GM04504 (cell line): Measurements from ENCODE around the gene CABLES1.

Source experiments
- DNase-seq: peaks from one replicate; pipeline ENCODE4 v3.0.0-alpha.2; 2012; ENCODE audit warnings: low read depth

The CABLES1 gene

DNA sequence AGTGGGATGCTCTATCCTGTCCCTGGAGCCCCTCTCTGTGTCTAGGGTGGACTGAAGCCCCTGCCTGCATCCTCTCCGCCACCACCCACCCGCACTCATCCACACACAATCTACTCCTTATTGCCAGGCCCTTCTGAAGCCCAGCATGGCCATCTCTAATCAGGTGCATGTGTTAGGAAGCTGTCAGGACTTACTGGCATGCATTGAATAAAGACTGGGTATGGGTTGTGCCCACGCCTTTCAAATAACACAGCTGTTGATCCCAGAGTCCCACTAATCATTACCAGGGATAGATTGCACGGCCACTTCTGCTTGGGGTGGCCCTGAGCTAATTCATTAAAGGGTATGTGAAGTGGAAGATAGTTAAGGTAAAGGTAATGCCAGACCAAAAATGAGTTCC lies 88.4 kb downstream of the CABLES1 start:
- no peak for DNase-seq

DNA sequence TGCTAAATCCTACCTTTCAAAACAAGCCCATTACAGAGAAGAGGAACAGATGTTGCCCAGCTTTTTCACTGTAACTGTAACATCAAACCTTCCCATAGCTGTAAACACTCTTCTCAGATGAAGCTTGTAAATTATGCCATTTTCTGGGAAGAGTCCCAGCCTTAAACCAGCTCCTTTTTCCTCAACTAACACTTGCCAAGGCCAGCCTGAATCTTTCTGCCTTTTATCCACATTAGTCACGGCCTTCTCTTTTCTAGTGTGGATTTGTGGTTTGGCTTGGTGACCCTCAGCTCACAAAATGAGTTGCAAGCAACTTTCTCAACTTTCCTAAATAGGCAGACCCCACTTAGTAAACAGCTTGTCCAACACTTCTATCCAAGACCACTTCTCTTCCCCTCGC lies 90.2 kb downstream of the CABLES1 start:
- peak; percentile 97 for DNase-seq

DNA sequence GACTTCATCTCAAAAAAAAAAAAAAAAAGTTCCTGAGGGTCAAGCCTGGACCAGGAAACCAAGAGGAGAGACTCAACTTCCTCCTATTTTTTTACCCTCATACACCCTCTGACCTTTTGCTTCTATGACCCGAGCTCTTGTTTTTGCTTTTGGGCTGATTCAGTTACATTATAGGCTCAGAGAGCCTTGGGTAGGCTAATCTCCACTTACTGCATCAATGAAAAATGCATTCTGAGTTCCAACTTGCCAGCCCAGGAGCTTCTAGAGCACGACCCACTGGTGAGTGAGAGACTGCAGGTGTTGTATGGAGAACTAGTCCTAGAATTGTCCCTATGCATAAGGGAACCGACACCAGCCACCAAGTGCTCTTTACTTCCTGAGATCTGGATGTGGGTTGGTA lies 91.1 kb downstream of the CABLES1 start:
- DNase-seq, result no peak

DNA sequence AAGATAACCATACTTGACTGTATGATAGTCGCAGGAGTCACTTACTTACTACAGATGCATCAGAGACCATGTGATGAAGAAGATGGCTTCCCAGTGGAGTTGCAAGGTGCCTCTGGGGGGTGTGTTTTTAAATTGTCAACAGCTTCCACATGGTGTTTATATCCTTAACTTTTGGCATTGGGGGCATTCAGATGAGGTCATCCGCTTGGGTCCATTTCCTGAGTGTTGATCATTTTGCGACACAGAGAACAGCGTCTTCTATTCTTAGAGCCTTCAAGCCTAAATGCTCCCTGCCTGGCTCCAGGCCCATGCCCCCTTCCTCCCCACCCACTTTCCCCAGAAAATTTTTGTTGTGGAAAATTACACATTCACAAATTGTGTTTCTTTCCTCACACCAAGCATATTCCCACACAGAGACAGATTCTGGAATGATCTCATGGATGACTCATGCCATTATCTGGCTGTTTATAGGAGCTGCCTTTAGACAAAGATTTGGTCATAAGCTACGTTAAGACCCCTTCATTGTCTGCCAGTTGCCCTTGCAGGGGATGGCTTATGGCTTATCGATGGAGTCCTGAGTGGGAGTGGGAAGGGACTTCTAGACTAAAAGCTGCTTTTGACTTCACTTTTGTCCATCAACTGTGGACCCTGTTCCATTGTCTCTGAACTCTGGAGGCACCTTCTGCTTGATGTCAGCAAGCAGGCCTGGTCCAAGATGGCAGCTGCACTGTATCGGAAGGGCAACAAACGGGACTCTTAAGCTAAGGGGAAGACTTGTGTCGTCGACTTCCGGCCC lies 91.8 kb downstream of the CABLES1 start:
- peak; percentile 58 for DNase-seq

DNA sequence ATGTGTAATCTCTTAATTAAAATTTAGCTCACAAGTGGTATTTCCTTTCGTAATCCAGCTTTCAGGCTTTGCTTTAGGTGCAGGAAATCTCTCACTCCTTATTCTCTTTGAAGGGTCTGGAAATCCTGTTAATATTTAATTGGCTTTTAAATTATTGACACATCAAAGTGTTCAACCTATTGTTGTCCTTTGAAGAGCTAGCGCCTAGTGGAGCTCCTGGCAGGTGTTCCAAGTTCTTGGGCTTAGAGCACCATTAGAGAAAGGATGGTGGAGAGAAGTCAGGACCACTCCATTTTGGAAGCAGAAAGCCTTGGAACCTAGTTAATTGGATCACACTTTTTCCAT lies 92.4 kb downstream of the CABLES1 start:
- no peak for DNase-seq

DNA sequence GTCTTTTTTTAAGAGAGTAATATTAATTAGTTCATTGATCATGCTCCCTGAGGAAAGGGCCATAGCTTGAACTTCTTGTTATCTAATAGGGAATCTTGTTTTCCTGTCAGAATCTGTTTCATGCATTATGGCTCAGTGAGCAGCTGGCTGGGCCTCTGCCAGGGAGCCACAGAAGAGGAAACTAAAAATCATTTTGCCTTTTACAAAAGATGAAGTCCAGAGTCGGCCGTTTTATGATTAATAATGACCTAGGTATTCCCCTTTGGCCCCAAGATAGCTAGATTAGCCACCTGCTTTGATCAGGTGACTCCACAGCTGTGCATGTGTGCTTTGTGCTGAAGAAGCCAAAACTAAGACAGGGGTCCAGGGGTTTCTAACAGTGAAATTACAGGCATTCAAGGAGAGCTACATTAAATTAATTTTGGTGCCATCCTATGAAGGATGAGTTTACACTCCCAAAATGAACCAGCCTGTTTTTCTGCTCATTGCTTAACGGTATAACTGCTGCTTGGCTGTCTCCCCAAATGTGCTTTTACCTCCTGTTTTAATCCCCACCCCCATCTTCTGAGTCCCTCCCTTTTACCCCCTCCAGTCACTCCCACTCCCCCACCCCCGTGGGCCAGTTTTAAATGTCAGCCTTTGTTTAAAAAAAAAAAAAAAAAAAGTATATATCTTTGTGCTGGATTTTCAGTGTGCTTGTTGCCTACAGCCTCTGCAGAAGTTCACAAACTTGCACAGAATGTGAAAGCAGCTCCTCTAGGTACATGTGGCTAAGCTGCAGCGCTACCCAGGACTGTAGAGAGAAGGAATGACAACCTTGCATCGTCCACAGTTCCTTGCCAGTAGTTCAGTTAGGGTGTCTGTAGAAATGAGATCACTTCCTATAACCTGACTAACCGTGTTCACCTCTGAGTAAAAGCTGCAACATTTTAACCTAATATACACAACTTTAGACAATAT lies 93.1 kb downstream of the CABLES1 start:
- no peak for DNase-seq

DNA sequence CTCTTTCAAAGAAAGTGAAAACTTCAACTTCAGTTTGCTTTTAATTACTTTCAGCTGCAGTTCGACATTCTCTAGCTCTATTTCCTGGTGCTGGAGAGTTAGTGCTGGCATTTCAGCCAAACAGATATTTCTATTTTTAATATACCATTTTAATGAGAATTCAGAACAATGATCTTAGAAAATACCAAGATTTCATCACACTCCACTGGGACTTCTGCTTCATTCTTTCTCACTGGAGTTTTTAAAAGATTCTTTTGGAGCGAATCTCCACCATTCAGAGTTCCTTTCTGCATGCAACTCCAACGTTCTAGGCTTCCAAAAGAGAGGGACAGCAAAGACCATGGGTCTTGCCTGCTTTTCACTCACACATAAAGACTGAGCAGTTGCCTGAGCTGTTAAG lies 94.2 kb downstream of the CABLES1 start:
- peak; percentile 37 for DNase-seq

DNA sequence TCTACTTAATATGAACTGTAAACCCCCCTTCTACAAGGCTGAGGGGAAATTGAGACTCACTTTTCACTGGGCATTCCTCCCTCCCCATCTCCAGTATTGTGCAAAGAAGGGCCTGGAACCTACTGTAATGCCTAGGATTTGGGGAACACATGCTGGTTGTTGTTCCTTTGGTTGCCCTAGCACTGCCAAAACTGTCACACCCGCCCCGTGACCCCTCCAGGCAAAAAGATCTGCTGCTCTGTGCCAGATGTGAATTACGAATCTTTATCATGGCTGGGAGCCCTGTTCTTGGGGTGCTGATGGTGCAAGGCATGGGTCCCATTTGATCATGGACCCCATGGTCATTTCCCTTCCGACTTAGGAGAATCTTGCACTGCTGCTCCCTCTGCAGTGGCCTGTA lies 95.4 kb downstream of the CABLES1 start:
- no peak for DNase-seq

DNA sequence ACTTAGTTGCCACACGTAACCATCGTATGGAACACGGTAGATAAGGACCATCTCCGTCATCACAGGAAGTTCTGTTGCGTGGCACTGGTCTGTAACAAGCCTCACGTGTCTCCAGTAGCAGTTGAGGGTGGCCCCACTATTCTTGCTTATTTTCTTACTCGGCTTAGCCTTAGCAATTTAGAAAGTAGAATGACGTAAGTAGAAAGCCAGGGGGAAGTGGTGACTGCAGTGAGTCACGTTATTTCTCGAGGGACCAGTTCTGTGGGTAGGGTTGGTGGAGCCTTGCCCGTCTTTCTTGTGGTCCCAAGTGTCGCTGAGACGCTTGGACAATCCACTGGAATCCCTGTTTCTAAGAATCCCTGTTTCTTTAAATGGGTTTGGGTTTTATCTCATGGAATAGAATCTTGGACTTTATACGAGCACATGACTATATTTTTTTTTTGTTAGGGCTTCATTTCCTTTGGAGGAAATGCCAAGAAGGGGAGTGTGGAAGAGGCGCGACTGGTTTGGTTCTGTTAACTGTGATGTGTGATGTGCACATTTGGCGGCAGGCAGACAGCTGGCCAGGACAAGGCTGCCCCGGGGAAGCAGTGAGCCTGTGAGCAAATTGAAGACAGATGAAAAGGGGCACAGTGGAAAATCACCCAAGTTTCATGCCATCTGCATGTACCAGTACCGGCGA lies 96.2 kb downstream of the CABLES1 start:
- DNase-seq, result peak; percentile 92

DNA sequence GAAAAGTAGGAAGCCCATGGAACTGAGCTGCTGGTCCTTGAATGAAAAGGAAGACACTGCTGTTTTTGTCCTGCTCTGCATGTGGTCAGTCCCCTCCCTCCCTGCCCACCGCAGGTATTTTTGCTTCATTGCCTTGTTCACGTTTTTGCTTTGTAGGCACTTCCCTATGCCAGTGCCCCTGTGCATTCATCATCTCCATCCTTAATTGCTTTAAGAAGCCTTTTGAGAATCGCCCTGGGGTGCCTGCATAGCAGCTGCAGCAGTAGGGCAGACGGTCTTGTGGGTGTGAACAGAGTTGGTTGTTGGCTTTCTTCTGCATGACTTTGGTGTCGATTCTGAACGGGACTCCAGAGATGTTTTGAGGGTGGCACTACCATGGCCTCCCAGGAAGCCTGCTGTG lies 97.0 kb downstream of the CABLES1 start:
- DNase-seq, result no peak

DNA sequence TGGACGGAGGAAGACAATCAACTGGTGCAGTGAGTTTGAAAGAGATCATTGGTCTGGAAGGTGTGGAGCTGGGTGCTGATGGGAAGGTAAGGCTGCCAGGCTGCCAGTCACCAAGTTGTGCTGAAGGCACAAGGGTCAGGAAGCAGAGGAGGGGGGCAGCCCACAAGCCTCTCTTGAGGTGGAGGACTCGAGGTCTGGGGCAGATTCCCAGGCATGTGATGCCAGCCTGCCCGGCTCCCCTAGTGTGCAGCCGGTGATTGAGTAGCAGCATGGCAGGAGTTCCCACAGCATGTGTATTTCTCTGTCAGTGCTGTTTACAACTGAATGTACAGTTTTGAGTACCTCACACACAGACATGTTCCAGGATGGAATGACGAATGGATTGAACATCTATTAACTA lies 99.3 kb downstream of the CABLES1 start:
- DNase-seq, result no peak

DNA sequence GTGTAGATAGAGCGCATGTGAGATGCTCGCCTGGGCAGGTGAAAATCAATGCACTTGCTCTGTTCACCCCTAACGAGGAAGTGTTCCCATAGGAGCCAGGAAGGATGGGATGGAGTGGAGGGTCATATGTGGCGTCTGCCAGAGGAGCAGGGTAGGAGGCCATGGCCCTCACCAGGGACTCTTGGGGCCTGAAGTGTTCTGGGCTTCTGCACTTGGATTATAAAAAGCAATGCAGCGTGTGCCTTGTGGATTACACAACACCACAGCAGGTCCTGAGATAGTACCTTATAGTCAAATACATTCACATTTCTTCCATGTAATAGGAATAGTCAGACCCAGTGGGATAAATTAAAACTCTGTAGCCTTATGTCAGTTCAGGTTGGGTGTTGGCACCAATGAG lies 100.1 kb downstream of the CABLES1 start:
- no peak for DNase-seq

DNA sequence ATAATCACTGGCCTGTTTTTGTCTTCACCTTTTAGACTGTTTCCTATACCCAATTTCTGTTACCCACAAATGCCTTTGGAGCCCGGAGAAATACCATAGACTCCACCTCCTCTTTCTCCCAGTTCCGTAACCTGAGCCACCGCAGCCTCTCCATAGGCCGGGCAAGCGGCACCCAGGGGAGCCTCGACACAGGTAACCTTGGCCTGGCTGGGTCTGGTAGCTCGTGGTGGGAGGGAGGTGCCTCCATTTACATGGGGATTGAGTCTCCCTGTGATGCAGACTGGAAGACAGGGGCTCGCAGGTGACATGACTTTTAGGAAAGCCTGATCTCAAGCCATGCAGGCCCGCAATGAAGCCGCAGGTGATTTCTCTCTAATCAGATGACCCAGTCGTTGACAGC lies 100.6 kb downstream of the CABLES1 start:
- DNase-seq, result no peak

DNA sequence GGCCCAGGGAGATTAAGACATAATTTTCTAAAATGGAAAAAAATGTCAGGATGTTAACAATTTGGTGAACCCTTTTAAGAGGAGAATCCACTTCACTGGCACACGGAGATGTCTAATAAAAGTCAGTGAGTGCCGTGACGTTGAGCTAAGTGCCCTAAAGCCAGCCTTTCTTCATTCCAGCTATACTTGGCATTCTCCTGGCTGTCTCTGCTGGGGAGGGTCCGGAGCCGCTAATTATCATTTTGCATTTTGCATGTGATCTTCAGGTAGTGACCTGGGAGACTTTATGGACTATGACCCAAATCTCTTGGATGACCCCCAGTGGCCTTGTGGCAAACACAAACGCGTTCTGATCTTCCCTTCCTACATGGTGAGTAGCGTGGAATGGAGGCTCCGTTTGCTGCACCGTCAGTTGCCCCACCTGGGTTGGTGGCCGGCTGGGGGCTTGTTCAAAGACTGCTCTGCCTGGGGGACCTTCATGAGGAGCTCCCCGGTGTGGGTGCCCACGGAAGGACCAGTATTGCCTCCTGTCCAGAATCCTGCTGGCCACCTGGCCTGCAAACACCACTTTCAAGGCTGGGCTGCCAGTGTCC lies 101.7 kb downstream of the CABLES1 start:
- DNase-seq, result no peak

DNA sequence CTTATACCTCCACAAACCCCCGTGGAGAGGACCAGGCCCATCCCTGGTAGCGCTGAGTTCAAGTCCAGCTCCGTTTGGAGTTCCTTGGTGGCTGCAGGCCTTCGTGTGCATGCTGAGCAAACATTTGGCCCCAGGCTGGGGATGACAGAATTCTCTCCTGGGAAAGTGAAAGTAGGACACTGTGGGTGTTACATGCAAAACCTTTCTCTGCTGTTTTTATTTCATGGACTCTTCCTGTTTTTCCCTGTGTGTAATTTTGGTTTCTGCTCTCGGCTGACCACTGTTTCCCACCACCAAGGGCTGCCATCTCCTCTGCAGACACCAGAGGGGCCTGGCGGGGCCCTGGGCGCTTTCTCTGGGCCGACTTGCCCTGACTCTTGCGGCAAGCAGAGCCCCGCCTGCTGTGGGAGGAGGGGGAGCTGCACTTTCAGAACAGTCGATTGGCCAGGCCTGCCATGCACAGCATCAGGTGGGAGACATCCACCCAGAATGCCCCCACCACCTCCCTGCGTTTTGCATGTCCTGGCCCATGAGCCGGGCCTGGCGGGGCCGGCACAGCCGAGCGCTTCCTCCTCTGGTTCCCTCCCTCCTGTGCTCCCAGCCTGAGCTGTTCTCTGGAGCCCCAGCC lies 102.4 kb downstream of the CABLES1 start:
- DNase-seq, result peak; percentile 39

DNA sequence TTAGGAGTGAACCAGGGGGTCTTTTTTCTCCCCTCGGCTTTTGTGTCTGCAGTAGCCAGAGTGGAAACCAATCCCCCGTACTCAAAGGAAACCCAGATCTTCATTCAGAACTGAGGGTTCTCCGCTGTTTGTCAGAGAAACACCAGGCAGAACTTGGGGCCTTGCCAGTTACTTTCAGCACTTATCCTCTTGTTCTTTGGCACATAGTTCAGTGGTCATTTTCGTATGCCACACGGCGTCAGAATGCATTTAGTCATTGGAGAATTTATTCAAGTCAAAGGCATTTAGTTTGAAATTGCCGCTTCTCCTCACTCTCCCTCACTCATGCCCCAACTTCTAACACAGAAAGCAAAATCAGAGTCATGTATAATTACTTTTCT lies 102.9 kb downstream of the CABLES1 start:
- DNase-seq, result peak; percentile 59

DNA sequence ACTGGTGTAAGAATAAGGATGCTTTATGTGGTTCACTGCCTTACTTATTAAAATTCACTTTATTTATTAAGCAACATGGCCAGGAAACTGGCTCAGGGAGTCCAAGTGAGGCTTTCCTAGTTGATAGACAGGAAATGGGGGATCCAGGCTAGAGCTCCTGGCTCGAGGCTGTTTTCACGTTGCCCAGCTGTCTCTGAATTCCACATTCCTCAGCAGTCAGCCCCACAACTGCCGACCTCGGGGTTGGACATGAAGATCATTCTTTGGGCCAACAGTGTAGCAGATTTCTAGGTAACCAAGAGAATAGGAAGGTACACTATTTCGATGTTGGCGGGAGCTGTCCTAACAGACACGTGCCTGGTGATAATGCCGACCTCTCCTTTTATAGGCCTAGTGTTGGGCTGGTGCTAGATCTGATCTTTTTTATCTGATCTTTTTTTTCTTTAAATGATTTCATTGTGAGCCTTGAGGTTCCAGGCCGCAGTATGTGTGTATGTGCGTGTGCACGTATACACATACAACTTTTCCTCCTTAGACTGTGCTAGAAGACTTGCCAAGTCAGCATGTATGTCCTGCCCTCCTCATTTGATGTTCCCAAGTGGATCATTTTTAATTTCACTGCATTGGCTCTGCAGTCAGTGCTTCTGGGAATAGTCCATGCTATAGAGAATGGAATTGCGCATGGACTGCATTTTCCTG lies 103.5 kb downstream of the CABLES1 start:
- DNase-seq, result no peak

DNA sequence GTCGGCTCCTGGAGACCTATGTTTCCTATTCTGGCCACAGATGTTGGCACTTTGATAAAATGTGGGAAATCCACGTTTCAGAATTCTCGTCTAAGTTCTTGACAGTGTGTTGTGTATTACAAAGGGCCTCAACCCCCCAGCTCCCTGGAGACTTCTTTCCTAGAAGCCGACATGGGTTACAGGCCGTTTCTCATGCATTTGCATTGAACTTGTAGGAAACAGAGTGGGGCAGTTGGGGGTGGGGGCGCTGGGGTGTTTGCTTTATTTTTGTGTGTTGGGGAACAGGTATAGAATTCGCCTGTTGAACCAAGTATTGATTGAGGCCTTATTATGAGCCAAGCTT lies 104.0 kb downstream of the CABLES1 start:
- no peak for DNase-seq

DNA sequence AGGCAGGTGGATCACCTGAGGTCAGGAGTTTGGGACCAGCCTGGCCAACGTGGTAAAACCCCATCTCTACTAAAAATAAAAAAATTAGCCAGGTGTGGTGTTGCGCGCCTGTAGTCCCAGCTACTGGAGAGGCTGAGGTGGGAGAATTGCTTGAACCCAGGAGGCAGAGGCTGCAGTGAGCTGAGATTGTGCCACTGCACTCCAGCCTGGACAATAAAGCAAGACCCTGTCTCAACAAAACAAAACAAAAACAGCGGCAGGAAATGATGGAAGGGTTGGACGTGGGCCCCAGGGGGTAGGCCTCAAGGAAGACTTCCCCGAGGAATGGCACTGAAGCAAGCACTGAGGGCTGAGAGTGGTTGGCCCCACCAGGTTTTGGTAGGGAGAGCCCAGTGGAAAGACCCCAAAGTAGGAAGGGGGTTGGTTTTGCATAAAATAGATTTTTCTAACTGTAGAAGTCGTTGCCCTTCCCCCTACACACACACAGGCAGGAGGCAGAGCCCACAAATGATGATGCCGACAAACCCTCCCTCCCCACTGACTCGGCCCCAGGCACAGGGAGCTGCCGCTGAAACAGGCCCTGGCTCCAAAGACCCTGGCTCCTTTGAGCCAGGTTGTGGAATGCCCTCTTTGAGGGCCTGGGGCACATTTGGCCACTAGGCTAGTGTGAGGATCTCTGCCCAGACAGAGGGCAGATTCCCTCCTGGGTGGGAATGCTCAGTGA lies 104.8 kb downstream of the CABLES1 start:
- no peak for DNase-seq

DNA sequence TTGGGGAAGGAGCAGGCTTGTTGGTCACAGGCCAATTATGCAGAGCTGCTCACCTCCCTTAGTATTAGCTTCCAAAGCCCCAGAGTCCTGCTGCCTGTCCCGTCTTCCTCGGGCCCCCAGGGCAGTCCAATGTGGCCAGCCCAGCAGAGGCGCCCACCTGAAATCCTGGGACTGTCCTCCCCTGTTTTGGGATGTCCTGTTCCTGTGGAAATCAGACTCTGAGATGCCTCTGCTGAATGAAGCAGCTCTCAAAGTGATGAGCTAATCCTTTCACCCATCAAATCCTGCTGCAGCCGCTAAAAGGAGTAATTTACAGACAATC lies 105.3 kb downstream of the CABLES1 start:
- no peak for DNase-seq
